Stimulated activated CD8-positive, alpha-beta memory T cell treated with anti-CD3 and anti-CD28 coated beads, Interleukin-4, amount 100 ng/mL, for 24 hours (primary cell): ENCODE results near the gene ABCB7.
A peak's percentile ranks its signal among the peaks of the same experiment; 100 is the strongest.
"Not testable (repeated sequence)": the region's sequence is repeated elsewhere in the genome, so short reads cannot be mapped to it uniquely, and the experiment has no call there.

ENCODE experiments used
- DNase-seq: peaks from one replicate; pipeline ENCODE4 v3.0.0-alpha.2; 2020; ENCODE audit warnings: low read depth

ABCB7 gene

DNA sequence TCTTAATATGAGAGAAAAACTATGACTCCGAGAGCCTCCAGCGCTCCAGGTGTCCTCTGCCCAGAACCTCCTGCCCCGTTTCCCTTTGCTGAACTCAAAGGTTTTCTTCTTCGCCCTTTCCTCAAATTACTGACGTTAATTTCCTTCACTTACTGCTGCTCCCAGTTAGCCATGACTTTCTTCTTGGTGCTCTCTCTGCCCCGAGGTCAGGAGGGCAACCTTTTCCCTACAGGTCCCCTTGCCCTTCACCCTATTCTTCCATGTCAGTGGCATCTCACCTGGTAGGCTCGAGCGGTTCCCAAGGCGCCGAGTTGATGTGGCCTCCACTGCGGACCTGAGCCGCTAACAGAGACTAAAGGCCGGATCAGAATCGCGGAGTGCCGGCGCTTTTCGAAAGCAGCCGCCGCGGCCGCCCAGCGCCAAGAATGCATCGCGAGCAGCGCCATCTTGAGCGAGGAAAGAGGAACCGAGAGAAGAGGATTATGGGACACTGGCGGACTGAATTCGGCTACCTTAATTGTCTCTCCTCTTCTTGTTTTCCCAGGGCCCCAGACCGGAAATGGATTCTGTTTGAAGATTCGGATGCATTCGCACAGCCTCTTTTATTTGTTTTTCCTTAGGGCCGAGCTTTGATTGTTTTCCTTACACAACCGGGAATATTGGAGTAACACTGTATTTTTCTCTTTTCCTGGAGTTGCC is at the start of gene ABCB7:
Gene ABCB7, minus strand, starts transcription at position 457 of the 699 bp plus-strand sequence. Its CDS starts 11 bp downstream, at position 446.
- DNase-seq = peak; percentile 25

DNA sequence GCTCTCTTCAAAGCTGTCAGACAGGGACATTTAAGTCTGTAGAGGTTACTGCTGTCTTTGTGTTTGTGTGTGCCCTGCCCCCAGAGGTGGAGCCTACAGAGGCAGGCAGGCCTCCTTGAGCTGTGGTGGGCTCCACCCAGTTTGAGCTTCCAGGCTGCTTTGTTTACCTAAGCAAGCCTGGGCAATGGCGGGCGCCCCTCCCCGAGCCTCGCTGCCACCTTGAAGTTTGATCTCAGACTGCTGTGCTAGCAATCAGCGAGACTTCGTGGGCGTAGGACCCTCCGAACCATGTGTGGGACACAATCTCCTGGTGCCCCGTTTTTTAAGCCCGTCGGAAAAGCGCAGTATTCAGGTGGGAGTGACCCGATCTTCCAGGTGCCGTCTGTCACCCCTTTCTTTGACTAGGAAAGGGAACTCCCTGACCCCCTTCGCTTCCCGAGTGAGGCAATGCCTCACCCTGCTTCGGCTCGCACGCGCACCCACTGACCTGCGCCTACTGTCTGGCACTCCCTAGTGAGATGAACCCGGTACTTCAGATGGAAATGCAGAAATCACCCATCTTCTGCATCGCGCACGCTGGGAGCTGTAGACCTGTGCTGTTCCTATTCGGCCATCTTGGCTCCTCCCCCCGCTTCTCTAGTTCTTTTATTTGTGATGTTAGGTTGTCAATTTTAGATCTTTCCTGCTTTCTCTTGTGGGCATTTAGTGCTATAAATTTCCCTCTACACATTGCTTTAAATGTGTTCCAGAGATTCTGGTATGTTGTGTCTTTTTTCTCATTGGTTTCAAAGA is 32.5 kb upstream of the ABCB7 start:
- not testable (repeated sequence) for DNase-seq

GRCh38 chrX:75181721-75182120 is 25.6 kb upstream of the ABCB7 start:
- no peak for DNase-seq

GRCh38 chrX:75179536-75180293 is 23.6 kb upstream of the ABCB7 start:
- DNase-seq = not testable (repeated sequence)

- not testable (repeated sequence) for DNase-seq
These were observed 16.3 kb upstream of the ABCB7 start for GRCh38 chrX:75172257-75172890.

DNA sequence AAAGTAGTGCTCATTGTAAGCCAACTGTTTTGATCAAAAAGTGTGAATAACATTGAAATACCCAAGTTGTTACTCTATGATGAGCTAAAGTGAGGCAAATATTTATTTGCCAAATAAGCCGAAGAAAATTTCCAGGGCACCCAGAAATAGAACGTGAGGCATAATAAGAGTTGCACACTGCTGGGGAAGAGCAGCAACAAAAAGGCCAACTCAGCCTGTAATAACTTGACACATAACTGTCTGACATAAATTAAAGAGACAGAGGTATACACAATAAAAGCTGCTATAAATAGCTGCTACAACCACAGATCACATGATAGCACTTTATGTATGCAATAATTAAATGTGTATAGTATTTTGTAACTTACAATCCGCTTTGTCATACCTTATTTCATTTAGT is 2.0 kb upstream of the ABCB7 start:
- DNase-seq = no peak

- no peak for DNase-seq
These were observed 455 bp upstream of the ABCB7 start for GRCh38 chrX:75156531-75156945.

DNA sequence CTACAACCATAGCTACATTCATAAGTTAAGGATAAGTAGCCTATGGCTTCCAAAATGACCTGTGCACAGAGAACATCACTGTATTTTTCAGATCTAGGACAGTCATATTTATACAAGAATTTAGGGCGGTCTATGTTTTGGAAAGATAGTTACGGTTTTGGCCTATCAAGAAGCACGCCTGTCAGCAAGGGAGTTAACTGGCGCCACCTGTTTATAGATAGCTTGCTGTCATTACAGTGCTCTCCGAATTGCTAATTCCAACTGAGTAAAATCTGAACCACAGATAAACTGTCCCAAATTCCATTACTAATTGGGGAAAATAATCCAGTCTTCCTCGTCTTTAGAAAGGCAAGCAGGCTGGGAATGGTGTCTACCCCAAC is 646 bp downstream of the ABCB7 start:
- no peak for DNase-seq

DNA sequence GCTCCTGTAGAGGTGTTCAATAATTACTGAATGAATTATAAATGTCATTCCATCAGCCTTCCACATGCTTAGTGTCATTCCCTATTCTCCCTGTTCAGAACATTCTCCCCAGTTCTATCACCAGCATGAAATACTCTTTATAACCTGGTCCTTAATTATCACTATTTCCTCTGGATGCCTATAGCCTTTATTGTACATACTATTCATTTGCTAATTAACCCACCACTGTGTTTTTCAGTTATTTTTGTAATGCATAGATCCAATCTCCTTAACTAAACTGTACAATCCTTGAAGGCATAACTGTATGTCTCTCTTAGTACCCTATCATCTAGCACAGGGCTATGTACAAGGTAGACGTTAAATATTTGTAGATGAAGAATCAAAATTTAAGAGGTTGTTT is 1.2 kb downstream of the ABCB7 start:
- DNase-seq = no peak

DNA sequence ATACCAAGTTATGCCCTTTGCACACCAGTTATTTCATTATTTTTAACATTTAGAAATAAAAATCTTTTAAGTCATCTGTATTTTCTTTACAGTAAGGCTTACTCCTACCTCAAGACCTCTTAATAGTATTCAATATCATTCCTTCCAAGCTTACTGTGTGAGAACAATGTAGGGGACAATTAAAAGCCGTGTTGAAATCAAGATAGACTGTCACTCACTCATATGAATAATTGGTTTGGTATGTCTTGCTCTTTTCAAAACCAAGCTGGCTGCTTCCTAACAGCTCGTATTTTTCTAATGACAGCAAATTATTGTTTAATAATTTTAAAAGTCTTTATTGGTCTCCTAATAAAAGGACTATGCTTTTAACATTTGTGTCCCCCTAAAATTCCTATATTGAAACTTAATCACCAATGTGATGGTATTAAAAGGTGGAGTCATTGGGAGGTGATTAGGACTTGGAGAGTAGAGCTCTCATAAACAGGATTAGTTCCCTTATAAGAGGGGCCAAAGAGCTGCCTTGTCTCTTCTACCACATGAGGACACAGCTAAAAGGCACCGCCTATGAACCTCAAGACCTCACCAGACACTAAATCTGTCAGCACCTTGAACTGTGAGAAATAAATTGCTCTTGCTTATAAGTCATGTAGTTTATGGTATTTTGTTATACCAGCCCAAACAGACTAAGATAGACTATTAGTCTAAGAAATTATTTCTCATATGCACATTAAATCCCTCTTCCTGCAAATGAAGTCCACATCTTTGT is 4.1 kb downstream of the ABCB7 start:
- DNase-seq = no peak

GRCh38 chrX:75149654-75150053 is 6.4 kb downstream of the ABCB7 start:
- no peak for DNase-seq

GRCh38 chrX:75132672-75133071 is 23.4 kb downstream of the ABCB7 start:
- DNase-seq = no peak

- DNase-seq = no peak
These were observed 24.0 kb downstream of the ABCB7 start for GRCh38 chrX:75131973-75132627.

- DNase-seq = not testable (repeated sequence)
These were observed 27.0 kb downstream of the ABCB7 start for GRCh38 chrX:75129069-75129468.

DNA sequence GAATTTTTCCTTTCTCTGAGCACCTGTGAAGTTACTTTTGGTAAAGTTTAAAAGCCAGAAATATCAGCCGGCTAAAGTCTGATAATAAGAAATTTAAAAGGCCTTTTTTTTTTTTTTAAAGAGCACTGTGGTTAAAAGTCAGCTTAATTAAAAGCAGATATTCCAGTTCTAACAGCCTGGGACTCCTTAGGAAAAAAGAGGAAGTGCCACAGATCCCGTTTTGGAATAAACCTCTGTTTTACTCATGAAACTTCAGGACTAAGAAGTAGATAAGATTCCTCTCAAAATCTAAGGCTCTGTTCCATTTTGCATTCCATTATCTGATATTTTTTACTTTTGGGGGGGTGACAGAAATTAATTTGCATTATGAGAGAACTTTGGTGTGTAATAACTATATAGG is 37.8 kb downstream of the ABCB7 start:
- no peak for DNase-seq

- no peak for DNase-seq
These were observed 40.2 kb downstream of the ABCB7 start for GRCh38 chrX:75115707-75116413.

- no peak for DNase-seq
These were observed 41.4 kb downstream of the ABCB7 start for GRCh38 chrX:75114638-75115037.

- DNase-seq = no peak
These were observed 42.4 kb downstream of the ABCB7 start for GRCh38 chrX:75113664-75114063.

DNA sequence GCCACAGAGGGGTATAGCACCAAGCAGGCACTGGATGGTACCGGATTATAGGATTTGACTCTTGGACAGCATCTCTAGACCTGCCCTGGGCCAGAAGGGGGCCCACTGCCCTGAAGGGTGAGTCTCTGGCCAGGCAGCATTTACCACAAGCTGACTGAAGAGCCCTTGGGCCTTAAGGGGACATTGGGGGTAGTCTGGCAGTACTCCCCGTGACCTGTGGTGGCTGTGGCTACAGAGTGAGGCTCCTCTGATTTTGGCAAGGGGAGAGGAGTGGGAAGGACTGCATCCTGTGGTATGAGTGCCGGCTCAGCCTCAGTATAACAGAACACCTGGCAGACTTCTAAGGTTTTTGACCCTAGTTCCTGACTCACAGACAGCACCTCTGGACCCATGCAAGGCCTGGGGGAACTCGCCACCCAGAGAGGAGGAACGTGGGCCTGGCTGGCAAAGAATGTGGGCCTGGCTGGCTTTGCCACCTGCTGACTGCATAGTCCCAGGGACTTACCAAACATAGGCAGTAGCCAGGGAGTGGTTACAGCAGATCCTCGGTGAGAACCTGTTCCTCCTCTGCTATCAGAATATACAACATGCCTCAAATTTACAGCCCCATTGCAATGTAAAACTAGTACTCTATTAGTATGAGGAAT is 48.1 kb downstream of the ABCB7 start:
- no peak for DNase-seq

- no peak for DNase-seq
These were observed 49.3 kb downstream of the ABCB7 start for GRCh38 chrX:75106772-75107171.
